Mesodermal cell (in vitro differentiated cells): ENCODE data around the gene CLUH.
"Not testable (repeated sequence)": the region's sequence is repeated elsewhere in the genome, so short reads cannot be mapped to it uniquely, and the experiment has no call there.

ENCODE experiments used
- H3K27ac ChIP-seq: 2 replicates; pipeline ENCODE4 v1.7.0; 2013; ENCODE audit warnings: mild to moderate bottlenecking, low read depth, low read length, moderate library complexity; ENCODE audit not compliant: severe bottlenecking
- H3K36me3 ChIP-seq: 2 replicates; pipeline ENCODE4 v1.7.1; 2013; ENCODE audit warnings: mild to moderate bottlenecking, low read length, moderate library complexity; ENCODE audit not compliant: control insufficient read depth, insufficient read depth
- H3K4me1 ChIP-seq: one replicate; pipeline ENCODE4 v1.7.1; 2013; ENCODE audit warnings: mild to moderate bottlenecking, low read length; ENCODE audit not compliant: insufficient read depth, control insufficient read depth, poor library complexity, severe bottlenecking
- H3K4me3 ChIP-seq: 2 replicates; pipeline ENCODE4 v1.7.0; 2013; ENCODE audit warnings: low read length, control low read depth, mild to moderate bottlenecking; ENCODE audit not compliant: insufficient read depth, poor library complexity, severe bottlenecking; ENCODE audit errors: extremely low read depth
- H3K9me3 ChIP-seq: 2 replicates; pipeline ENCODE4 v1.7.1; 2013; ENCODE audit warnings: mild to moderate bottlenecking, low read length, moderate library complexity; ENCODE audit not compliant: control insufficient read depth
- WGBS, 2 experiments: methylation state at CpG; one replicate each; pipeline ENCODE4 v1.1.5; 2013; ENCODE audit warnings: missing lambda C conversion rate in 2 of 2; ENCODE audit not compliant: insufficient coverage in 2 of 2; 5-methylcytosine and 5-hydroxymethylcytosine counted together

Gene CLUH

GRCh38 chr17:2700491-2701141 is 10.9 kb downstream of the CLUH start:
- H3K4me1 ChIP-seq, result peaks cover 9% of the 10 kb centered on the region
- H3K4me3 ChIP-seq, result no peak overlapping the region
- H3K27ac ChIP-seq, result no peak overlapping the region
- H3K9me3 ChIP-seq, result no peaks in the 10 kb centered on the region
- H3K36me3 ChIP-seq, result peaks cover 66% of the 10 kb centered on the region
- WGBS, 2 experiments, result 90 to 92% methylated on average over 24 to 27 of the region's 27 CpGs

- 95 to 97% methylated on average over 20 of the region's 20 CpGs for WGBS, 2 experiments
- Histone ChIP-seq H3K9me3 (no peaks in the 10 kb centered on the region), H3K27ac (no peak overlapping the region), H3K4me3 (no peak overlapping the region), H3K4me1 (peaks cover 4% of the 10 kb centered on the region), H3K36me3 (peaks cover 66% of the 10 kb centered on the region)
These were observed 11.5 kb downstream of the CLUH start for GRCh38 chr17:2700030-2700490.

DNA sequence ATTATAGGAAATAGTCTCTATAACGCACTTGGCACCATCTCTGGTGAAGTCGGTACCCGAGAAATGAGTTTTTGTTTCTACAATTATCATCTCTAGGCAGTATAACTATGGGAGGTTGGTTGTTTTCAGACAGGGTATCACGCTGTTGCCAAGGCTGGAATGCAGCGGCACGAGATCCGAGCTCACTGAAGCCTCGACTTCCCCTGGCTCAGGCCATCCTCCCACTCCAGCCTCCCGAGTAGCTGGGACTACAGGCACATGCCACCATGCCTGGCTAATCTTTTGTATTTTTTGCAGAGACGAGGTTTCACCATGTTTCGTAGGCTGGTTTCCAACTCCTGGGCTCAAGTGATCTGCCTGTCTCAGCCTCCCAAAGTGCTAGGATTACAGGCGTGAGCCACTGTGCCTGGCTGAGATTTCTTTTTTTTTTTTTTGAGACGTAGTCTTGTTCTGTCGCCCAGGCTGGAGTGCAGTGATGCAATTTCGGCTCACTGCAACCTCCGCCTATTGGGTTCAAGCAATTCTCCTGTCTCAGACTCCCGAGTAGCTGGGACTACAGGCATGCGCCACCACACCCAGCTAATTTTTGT is 12.3 kb downstream of the CLUH start:
- not testable (repeated sequence) for H3K4me3 ChIP-seq, H3K27ac ChIP-seq, H3K4me1 ChIP-seq, H3K9me3 ChIP-seq
- peaks cover 66% of the 10 kb centered on the region for H3K36me3 ChIP-seq
- WGBS, 2 experiments, result 90 to 96% methylated on average over 12 to 14 of the region's 18 CpGs

- Histone ChIP-seq H3K27ac (no peak overlapping the region), H3K36me3 (peaks cover 72% of the 10 kb centered on the region), H3K9me3 (no peaks in the 10 kb centered on the region), H3K4me3 (no peak overlapping the region), H3K4me1 (no peaks in the 10 kb centered on the region)
- WGBS, 2 experiments, result 94 to 97% methylated on average over 38 to 40 of the region's 40 CpGs
These were observed 13.9 kb downstream of the CLUH start for GRCh38 chr17:2697611-2698162.

DNA sequence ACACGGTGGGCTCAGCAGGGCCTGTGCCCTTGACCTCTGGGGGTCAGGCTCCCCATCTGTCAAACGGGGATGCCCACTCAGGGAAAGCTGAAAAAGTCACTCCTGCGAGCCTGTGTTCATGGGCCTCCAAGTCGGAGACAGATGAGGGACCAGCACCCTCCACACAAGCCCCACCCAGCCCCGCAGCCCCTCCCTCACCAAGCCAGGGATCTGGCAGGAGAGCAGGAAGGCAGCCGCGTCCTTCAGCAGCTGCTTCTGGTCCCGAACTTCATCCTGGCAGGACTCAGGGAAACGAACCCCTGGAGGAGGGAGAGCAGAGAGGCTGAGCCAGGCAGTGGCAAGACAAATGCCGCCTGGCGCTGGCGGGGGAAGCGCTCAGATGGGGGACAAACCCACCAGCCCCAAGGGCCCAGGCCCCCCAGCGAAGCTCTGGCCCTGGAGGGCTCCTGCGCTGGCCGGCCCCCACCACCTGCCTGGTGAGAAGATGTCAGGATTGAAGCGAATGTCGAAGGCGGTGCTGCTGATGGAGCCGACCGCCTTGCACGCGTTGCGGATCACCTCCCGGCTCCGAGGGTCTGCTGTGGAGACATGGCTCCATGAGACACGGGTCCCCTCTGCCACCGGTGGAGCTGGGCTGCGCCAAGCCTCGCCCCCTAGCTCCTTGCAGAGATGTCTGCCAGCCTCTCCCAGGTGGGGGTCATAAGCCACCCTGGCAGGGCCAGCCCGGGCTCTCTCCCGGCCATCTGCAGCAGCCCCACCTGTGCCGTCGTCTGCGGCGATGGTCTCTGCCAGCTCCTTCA is 15.4 kb downstream of the CLUH start:
- Histone ChIP-seq H3K27ac (no peak overlapping the region), H3K4me1 (no peaks in the 10 kb centered on the region), H3K4me3 (no peak overlapping the region), H3K36me3 (peaks cover 68% of the 10 kb centered on the region), H3K9me3 (no peaks in the 10 kb centered on the region)
- 95 to 98% methylated on average over 32 to 34 of the region's 36 CpGs for WGBS, 2 experiments

DNA sequence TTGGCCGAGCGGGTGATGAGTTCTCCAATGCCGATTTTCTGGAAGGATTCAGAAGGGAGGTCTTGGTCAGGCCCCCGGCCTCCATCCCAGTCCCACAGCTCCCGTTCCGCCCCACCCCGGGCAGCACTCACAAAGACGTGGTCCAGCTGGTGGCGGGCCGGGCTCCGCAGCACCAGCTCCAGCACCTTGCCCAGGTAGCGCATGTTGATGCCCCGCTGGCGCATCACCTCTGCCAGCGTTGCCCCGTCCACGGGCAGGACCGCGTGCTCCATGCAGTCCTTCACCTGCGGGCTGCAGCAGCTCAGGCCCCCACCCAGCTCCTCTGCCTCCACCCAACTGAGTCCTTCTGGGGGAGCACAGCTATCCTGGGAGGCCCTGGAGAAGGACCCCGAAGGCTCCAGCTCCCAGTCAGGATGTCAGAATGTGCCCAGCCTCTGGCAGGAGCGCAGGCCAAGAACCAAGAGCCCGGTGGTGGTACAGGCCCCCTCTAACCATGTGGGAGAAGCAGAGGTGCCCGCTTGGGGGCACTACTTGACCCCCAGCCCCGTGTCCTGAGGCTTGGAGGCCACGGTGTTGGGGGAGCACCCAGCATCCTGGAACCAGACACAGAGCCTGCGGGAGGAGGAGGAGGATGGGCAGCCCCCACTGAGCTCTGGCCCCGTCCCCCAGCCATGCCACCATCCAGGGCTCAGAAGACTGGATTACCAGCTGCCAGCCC is 16.2 kb downstream of the CLUH start:
- Histone ChIP-seq H3K27ac (no peak overlapping the region), H3K4me3 (no peak overlapping the region), H3K36me3 (peaks cover 63% of the 10 kb centered on the region), H3K4me1 (no peaks in the 10 kb centered on the region), H3K9me3 (no peaks in the 10 kb centered on the region)
- 92 to 97% methylated on average over 25 to 27 of the region's 28 CpGs for WGBS, 2 experiments

- WGBS, 2 experiments, result 92 to 94% methylated on average over 34 of the region's 42 CpGs
- H3K27ac ChIP-seq, result no peak overlapping the region
- H3K36me3 ChIP-seq, result peaks cover 58% of the 10 kb centered on the region
- no peaks in the 10 kb centered on the region for H3K4me1 ChIP-seq
- H3K4me3 ChIP-seq, result no peak overlapping the region
- no peaks in the 10 kb centered on the region for H3K9me3 ChIP-seq
These were observed 17.0 kb downstream of the CLUH start for GRCh38 chr17:2694381-2695242.

GRCh38 chr17:2693561-2694380 is 17.8 kb downstream of the CLUH start:
- no peaks in the 10 kb centered on the region for H3K9me3 ChIP-seq
- 92 to 96% methylated on average over 28 to 31 of the region's 37 CpGs for WGBS, 2 experiments
- no peaks in the 10 kb centered on the region for H3K4me1 ChIP-seq
- no peak overlapping the region for H3K4me3 ChIP-seq
- peaks cover 51% of the 10 kb centered on the region for H3K36me3 ChIP-seq
- no peak overlapping the region for H3K27ac ChIP-seq

DNA sequence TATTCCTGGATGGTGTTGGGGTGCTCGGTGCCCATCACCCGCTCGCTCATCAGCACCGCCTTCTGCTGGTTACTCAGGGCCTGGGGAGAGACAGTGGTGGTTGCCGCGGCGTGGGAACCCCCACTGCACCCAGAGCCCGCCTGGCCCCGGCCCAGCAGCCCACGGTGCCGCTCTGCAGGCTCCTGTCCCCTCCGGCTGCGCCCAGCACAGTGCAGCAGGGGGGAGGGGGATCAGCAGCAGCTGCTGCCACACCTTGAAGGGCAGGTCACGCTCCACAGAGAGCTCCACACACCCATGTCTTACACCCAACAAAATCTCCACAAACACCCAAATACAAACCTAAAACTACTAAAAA is 18.8 kb downstream of the CLUH start:
- Histone ChIP-seq H3K9me3 (no peaks in the 10 kb centered on the region), H3K4me3 (no peak overlapping the region), H3K27ac (no peak overlapping the region), H3K4me1 (no peaks in the 10 kb centered on the region), H3K36me3 (peaks cover 41% of the 10 kb centered on the region)
- 90 to 93% methylated on average over 7 to 9 of the region's 14 CpGs for WGBS, 2 experiments
